ENCODE data around the gene ARL15.

The ARL15 gene

GRCh38 chr5:53882006-53882675 is 428.2 kb downstream of the ARL15 start:
- no peak for DNase-seq (ENCODE audit: low read depth)
- no peak for TF ChIP-seq CTCF (IDR thresholded peaks at IDR 0.05; ENCODE audit: insufficient read depth, low read depth, low read length, missing control alignments)
- H3K4me3 ChIP-seq (ENCODE audit: low read depth, low read length): no peak overlapping the region

- no peak overlapping the region for H3K4me3 ChIP-seq (ENCODE audit: low read depth, low read length)
- TF ChIP-seq CTCF (IDR thresholded peaks at IDR 0.05; ENCODE audit: insufficient read depth, low read depth, low read length, missing control alignments): no peak
- no peak for DNase-seq (ENCODE audit: low read depth)
These were observed 430.6 kb downstream of the ARL15 start for GRCh38 chr5:53879708-53880323.

DNA sequence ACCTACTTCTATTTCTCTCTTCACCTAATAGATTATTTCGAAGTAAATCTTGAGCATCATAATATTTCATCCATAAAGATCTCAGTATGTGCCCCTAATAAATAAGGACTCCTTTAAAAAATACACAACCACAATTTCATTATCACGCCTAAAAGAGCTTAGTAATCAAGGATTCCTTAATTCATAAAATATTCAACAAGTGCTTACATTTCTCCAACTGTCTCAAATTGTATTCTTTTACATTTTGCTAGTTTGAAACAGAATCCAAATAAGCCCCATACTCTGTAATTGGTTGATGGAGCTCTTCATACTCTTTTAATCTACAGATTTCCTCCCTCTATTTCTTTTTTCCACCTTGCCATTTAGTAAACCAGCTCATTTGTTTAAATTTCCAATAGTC is 432.4 kb downstream of the ARL15 start:
- H3K4me3 ChIP-seq (ENCODE audit: low read depth, low read length): no peak overlapping the region
- DNase-seq (ENCODE audit: low read depth): no peak
- TF ChIP-seq CTCF (IDR thresholded peaks at IDR 0.05; ENCODE audit: insufficient read depth, low read depth, low read length, missing control alignments): no peak

DNA sequence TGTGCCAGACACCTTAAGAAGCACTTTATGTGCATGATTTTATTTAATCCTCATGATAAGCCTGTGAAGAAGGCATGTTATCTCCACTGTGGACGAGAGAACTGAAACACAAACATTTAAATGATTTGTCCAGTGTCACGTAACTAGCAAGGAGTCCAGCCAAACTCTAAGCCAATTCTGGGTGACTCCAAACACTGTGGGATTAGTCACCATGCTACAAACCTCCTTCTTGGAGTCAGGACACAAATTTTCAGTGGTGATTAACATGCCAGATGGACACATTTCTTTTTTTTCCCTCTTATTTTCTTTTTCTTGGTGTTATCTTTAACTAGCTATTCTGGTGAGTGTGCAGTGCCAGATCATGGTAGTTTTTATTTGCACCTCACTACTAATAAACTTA is 433.1 kb downstream of the ARL15 start:
- DNase-seq (ENCODE audit: low read depth): no peak

DNA sequence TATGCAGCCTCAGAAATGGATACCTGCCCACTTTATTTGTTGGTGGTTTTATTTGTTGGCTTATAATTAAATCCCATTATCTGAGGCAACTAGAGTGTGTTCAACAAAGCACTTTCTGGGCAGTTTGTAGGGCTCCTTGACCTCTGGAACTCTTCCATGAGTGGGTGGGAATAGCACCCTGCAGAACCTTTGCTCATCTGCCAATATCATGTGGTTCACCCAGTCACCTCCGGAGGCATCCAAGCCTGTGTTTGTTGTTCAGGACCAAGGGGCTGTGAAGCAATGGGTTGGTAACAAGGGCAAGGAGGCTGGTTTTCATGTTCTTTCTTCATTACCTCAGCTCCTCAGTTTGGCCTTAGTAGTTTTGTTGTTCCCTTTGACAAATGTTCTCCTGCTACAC is 436.0 kb downstream of the ARL15 start:
- no peak for DNase-seq (ENCODE audit: low read depth)
- H3K4me3 ChIP-seq (ENCODE audit: low read depth, low read length): no peak overlapping the region
- peak; percentile 14 for TF ChIP-seq CTCF (IDR thresholded peaks at IDR 0.05; ENCODE audit: insufficient read depth, low read depth, low read length, missing control alignments)

More for the DNA sequence above, 433.1 kb downstream of the ARL15 start:
- H3K4me3 ChIP-seq (ENCODE audit: low read depth, low read length): no peak overlapping the region
- no peak for TF ChIP-seq CTCF (IDR thresholded peaks at IDR 0.05; ENCODE audit: insufficient read depth, low read depth, low read length, missing control alignments)

GRCh38 chr5:53873235-53873634 is 437.1 kb downstream of the ARL15 start:
- H3K4me3 ChIP-seq (ENCODE audit: low read depth, low read length): no peak overlapping the region
- no peak for DNase-seq (ENCODE audit: low read depth)
- no peak for TF ChIP-seq CTCF (IDR thresholded peaks at IDR 0.05; ENCODE audit: insufficient read depth, low read depth, low read length, missing control alignments)

DNA sequence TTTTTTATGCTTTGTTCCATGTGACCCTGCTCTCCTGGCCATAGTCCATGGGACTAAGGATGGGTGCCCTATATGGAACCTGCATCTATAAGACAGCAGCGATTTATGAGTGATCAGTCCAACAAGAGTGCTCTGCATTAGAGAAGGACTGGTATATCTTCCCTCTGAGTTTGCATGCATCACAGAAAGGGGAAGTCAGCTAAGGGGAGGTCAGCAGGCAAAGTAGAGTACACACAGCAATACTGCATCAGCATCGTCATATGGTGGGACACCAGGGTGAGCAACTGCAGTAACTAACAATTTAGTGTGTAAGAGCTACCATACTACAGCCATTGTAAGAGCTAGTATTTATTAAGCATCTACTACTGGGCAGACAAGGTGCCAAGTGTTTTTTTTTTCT is 438.6 kb downstream of the ARL15 start:
- DNase-seq (ENCODE audit: low read depth): no peak
- H3K4me3 ChIP-seq (ENCODE audit: low read depth, low read length): no peak overlapping the region
- no peak for TF ChIP-seq CTCF (IDR thresholded peaks at IDR 0.05; ENCODE audit: insufficient read depth, low read depth, low read length, missing control alignments)

All from GM12865 (cell line).